HG03159 (cell line): ENCODE measurements around the gene RYK.
"Not testable (repeated sequence)": the region's sequence is repeated elsewhere in the genome, so short reads cannot be mapped to it uniquely, and the experiment has no call there.

Experiments used
- ATAC-seq: cut with Tn5 transposase; IDR thresholded peaks from one replicate; pipeline ENCODE4 v1.9.1; 2021; ENCODE audit warnings: mild to moderate bottlenecking, moderate library complexity; ENCODE audit not compliant: unreplicated experiment

Gene RYK

DNA sequence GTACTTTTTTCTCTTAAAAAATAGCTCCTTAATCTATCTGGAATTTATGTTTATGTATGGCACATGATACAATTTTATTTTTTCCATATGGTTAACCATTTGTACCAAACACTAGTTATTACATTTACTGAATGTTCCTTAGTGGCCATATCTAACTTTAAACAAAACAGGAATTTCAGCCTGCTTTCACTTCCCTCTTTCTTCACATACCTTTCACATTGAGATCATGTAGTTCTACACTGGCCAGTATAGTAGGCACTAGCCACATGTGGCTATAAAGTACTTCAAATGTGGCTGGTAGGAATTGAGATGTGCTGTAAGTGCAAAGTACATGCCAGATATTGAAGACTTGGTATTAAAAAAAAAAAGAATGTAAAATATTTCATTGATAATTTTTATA lies 4.7 kb upstream of the RYK start:
- no peak for ATAC-seq

DNA sequence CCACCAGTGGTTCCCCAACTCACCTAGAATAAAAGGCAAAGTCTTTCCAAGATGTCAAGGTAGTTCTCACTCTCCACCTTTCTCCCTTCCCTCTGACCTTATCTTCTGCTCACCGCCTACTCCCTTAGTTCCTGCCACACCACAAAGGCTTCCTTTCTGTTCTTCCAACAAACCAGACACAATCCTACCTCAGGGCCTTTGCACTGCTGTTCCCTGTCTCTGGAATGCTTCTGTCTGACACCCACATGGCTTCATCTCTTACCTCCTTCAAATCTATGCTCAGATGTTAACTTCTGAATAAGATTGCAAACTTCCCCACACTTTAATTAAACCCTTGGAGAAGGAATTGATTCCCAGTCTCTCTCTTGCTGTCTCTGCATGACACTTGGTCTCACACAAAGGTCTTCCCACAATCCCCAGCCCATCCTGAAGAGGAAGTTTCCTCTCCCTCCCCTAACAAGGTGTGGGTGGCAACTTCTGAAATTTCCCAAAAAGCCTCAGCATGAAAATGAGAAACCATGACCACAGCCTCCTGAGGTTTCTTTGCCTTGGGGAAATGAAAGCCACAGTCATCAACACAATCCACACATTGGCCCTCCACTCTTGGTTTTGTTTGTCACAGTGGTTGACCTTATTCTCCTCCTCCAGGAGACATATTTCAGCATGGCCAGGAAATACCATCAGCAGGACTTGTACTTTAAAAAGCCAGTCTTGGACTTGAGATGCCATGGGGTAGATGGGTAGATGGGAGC lies 3.0 kb upstream of the RYK start:
- no peak for ATAC-seq

DNA sequence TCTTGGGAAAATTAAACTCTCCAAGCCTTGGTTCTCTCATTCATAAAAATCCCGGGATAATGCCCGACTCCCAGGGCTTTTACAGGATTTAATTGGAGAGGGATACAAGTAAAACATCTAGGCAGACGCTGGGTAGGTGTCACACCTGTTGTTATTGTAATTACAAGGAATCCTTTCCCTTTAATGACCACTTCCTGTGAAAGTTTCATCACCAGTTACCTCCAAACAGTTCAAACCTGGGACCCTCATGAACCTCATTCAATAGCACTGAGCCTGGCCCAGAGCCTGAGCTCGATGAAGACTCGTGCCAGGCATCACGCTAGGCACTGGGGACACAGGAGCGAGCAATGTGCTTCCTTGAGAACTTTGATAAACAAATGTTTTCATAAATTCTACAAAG lies 2.1 kb upstream of the RYK start:
- no peak for ATAC-seq

DNA sequence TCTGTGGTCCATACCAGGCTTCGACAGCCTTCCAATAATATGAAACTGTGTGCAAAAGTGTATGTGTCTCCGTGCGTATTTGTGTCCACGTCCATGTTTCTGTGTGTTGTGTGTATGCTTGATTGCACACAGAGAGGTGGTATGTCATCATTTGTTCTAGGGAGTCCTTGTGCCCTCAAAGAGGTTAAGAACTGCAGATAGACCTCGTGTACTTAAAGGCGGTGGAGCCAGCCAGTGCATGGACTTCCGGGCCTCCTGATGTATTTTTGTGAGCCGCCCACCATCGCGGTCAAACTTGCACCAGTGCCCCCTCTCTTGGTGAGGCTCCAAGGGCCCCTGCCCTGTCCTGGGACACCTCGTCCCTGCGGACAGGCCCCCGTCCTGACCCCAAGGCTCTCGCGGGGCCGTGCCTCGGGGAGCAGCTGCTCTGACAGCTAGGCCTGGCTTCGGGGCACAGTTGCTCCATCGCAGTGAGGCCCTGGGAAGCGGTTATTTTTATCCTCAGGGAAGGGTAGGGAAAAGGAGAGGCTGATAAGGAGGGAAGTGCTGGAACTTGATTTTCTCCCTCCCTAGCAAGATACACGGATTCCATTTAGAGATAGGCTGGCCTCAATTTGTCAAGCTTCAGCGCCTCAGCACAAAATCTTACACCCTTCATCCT lies 1.2 kb upstream of the RYK start:
- ATAC-seq = no peak

DNA sequence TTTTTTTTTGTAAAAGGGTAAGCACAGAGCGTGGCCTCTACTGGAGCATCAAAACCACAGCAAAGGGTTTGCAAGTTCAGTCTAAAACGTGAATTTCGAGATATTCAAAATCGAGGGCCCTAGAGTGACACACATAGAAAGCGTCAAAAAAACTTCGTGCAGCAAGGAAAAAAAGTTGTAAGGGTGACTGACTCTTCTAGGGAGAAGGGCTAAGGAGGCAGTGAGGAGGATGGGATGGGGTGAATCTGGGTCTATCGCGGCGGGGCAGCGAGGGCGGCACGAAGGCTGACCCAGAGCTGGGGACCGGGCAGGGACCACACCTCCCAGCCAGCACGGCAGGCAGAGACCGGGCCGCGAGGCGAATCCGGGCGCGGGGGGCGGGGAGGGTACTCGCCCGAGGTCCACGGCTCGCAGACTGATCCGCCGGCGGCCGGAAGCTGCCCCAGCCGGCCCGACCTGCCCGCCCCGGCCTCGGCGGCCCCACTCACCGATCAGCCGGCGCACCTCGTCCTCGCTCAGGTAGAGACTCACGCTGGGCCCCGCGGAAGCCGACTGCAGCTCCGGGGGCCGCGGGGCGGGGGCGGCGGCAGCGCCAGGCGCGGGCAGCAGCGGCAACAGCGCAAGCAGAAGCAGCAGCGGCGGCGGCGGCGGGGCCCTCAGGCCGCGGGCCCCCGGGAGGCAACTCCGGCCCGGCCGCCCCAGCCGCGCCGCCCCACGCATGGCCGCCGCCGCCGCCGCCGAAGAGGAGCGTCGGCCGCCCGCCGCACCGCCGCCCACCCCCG lies 533 bp downstream of the RYK start:
- ATAC-seq = peak; percentile 40

GRCh38 chr3:134249296-134249841 lies 1.3 kb downstream of the RYK start:
- ATAC-seq = no peak

GRCh38 chr3:134244921-134245320 lies 5.7 kb downstream of the RYK start:
- ATAC-seq = no peak

- no peak for ATAC-seq
These were observed 7.7 kb downstream of the RYK start for GRCh38 chr3:134242649-134243617.

DNA sequence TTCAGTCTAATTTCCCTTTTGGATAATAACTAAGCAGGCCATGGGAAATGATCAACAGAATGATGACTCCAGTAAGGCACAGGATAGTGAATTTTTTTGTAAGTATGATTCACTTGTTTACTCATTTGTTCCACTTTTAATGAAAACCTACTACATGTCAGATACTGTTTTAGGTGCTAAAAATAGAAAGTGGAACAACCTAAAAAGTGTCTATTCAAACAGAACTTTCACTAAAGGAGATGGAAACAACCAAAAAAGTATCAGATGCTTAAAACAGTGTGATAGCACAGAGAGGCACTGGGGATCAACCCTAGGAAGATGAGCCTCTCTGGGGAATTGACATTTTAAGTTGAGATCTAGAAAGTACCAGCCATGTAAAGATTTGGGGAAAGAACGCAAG lies 11.1 kb downstream of the RYK start:
- ATAC-seq = peak; percentile 44

DNA sequence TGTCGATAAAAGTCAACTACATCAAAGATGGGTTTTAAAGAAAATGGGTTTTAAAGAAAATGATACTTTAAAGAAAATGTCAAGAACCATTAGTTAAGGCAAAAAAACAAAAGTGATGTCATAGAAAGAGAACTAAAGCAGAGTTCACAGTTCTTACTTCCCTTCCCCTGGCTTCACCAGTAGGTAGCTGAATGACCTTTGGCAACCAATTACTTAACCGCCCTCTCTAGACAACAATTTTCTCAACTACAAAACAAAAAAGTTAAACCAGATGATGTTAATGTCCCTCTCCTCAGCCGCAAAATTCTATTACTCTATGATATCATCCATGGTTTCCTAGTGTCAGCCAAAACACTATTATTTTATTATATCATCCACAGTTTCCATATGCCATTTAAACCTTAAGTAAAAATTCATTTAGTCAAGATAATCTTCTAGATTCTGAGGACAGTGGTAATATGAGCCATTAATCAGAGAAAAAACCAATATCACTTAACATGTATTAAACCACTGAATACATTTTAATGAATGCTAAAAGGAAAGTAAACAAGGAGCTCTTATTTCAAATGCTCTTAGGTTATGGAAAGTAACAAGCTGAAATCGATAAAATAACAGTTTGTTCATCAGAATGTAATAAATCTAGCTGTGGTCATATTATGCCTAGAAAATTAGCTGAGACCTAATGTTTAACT lies 13.1 kb downstream of the RYK start:
- no peak for ATAC-seq

DNA sequence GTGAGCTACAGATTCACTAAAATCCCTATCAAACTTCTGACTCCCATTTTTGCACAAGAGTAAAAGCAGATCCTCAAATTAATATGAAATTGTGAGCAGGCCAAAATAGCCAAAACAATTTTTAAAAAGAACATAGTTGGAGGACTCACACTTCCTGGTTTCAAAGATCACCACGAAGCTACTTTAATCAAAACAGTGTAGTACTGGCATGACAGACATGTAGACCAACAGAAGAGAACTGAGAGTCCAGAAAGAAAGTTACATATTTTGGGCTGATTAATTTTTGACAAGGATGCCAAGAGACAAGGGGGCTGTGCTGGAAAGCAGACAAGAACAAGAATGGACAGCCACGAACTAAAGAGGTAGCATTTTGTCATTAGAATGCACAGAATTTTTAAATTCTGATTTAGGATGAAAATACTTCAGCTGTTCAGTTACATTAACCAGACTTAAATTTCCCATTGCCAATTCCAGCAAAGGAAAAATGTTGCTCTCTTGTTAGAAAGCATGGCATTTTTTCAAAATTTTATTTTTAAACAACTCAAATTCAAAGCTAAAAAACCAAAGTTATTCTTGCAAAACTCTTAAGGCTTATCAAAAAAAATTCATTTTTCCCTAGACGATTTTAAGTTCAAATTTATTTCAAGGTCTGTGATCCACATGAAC lies 14.0 kb downstream of the RYK start:
- peak; percentile 75 for ATAC-seq

DNA sequence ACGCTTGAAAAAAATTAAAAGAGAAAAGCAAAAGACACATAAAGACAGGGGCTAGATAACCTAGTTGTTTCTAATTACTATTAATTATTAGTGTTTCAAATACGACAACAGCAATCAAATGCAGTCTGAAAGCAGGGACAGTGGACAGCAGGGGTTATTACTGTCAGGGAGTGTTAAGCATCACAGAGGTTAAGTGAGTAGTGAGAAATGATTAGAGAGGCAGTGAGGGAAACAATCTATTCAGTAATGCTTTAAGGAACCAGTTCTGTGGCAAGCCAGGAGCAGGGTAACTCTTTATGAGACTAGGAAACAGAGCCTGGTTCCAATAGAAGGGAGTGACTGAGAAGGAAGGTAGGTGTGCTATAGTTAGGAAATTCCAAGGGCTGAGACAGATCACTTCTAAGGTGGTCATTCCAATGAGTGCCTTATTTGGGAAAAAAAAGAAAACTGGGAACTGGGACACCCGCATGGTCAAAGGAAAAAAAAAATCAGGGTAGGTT lies 15.0 kb downstream of the RYK start:
- no peak for ATAC-seq

DNA sequence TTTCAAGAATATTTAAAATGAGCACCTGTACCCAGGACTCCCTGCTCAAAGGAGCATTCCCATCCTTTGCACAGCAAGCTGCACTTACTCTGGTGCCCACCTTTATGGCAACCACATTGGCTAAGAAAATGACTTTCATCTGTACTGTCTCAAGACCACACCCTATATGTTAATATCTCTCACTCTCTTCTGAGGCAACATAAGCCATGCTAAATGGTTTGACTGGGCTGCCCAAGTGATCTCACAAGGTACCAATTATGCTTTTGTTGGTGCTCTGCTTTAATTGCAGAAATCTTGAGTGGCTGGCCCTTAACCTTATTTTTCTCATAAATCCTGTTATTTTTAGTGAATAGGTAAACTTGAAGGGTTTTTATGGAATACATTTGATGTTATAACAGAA lies 17.7 kb downstream of the RYK start:
- no peak for ATAC-seq

DNA sequence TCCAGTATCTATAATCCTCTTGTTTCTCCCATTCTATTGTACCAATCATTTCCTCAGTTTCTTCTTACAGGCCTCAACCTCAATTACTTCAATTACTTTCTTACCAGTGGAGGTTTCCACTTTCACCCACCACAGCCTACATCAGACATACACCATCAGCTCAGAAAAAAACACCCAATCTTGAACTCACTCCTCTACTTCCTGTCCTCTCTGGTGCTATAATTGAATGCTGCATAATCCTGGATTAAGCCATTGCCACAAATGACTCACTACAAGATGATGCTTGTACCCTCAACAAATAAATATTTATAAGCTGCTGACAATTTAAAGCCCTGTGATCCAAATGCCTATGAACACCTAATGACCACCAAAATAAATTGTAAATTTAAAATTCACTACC lies 18.5 kb downstream of the RYK start:
- no peak for ATAC-seq

DNA sequence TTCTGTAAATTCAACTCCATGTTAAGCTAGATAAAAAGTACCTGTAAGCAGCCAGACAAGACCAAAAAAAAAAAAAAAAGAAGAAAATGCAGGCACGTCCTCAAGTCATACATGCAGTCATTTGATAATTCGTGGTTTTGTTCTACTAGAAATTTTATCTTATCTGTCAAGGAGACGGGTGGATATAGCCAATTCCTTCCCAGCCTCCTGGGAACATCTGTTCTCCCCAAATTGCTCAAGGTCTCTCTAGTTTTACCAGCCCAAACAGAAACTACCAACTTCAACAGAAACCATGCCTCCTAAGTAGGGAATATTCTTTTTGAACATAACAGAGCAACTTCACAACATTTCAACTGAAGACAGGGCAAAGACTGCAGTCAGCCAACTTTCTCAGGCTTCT lies 19.5 kb downstream of the RYK start:
- no peak for ATAC-seq

DNA sequence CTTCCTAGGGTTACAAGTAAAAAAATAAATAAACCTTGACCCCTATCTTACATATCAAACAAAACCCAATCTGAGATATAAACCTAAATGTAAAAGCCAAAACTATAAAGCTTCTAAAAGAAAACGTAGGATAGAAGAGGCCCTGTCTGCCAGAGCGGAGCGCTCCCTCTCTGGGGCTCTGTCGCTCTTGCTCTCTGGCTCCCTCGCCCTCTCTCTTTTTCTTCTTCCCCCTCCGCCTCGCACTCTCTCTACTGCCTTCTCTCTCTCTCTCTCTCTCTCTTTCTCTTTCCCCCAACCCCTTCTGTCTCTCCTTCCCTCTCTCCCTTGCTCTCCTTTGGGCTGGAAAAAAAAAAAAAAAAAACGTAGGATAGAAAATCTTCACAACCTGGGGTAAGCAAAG lies 21.6 kb downstream of the RYK start:
- no peak for ATAC-seq

DNA sequence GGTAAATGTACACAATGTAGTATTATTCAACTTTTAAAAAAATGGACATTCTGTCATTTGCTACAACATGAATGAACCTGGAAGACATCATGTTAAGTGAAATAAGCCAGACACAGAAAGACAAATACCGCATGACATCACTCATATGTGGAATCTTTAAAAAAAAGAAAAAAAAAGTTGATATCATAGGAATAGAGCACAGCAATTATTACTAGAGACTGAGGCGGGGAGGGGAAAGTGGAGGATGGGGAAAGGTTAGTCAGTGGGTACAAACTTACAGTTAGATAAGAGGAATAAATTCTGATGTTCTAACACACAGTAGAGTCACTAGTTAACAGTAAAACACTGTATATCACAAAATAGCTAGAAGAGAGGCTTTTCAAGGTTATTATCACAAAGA lies 22.2 kb downstream of the RYK start:
- ATAC-seq = no peak

GRCh38 chr3:134228035-134228434 lies 22.6 kb downstream of the RYK start:
- no peak for ATAC-seq

DNA sequence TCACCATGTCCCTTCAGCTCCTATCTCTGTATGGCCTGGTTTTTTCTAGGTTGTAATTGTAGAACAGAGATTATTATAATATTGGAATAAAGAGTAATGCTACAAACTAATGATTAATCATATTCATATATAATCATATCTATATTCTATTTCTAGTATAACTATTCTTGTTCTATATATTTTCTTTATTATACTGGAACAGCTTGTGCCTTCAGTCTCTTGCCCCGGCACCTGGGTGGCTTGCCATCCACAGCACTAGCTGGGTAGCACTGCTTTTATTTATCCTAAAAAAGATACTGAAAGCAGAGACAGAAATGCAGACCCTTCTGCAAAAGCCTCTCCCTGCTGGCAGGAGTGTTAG lies 25.9 kb downstream of the RYK start:
- not testable (repeated sequence) for ATAC-seq
